Activated CD4-positive, alpha-beta T cell treated with anti-CD3 and anti-CD28 coated beads for 36 hours (primary cell): ENCODE results near the gene ARVCF. TPM values are rescaled to one million over a fixed set of nuclear protein-coding genes. Genes with fewer than 3 reads are reported as not detected.

ENCODE experiments used
- ATAC-seq: fragments of 200-7000 bp; cut with Tn5 transposase; one replicate; pipeline ENCODE4 v1.10.0; 2021; ENCODE audit warnings: mild to moderate bottlenecking, moderate library complexity
- CTCF ChIA-PET: fragments of 350-600 bp; sonication (Branson Sonifier 250); formaldehyde crosslinking; loops from one replicate; lab custom pipeline; 2021; ENCODE audit warnings: antibody characterized with exemption; lab: Charles Lee
- POLR2A ChIA-PET: fragments of 350-600 bp; sonication (Branson Sonifier 250); formaldehyde crosslinking; loops from one replicate; lab custom pipeline; 2021; ENCODE audit warnings: antibody characterized with exemption, inconsistent platforms; lab: Charles Lee
- DNase-seq: peaks from one replicate; pipeline ENCODE4 v3.0.0-alpha.2; 2020
- H3K27ac Mint-ChIP-seq: one replicate; pipeline ENCODE4 v1.8.0; 2021; ENCODE audit warnings: mixed read lengths
- H3K27me3 Mint-ChIP-seq: one replicate; pipeline ENCODE4 v1.8.0; 2021; ENCODE audit warnings: mixed read lengths
- H3K36me3 Mint-ChIP-seq: one replicate; pipeline ENCODE4 v1.8.0; 2021; ENCODE audit warnings: low read depth, mixed read lengths
- H3K4me1 Mint-ChIP-seq: one replicate; pipeline ENCODE4 v1.8.0; 2021; ENCODE audit warnings: mixed read lengths
- H3K4me3 Mint-ChIP-seq: one replicate; pipeline ENCODE4 v1.8.0; 2021; ENCODE audit warnings: mild to moderate bottlenecking, moderate library complexity, mixed read lengths
- H3K9me3 Mint-ChIP-seq: one replicate; pipeline ENCODE4 v1.8.0; 2021; ENCODE audit warnings: low read depth, mixed read lengths
- intact Hi-C, 2 experiments: fragments of 100-400 bp; cut with DNase I in 1 of 2; cut with micrococcal nuclease in 1 of 2; formaldehyde crosslinking; loops; one replicate each; pipeline versions ENCODE4 v1.14.2 to v1.15.1; 2022 to 2024; cut with DNase I, micrococcal nuclease
- total RNA-seq, 2 experiments: library from RNA; stranded (reverse); gene quantifications; one replicate each; pipeline ENCODE4 v1.2.3, GENCODE V29; 2021

Gene ARVCF
- total RNA-seq, 2 experiments from 2014 or later: 1.3 to 2.1 TPM

GRCh38 chr22:19992921-19993355, 23.7 kb downstream of the ARVCF start:
- Mint-ChIP-seq H3K9me3 (no peaks in the 10 kb centered on the region), H3K27me3 (no peaks in the 10 kb centered on the region), H3K4me1 (no peaks in the 10 kb centered on the region), H3K36me3 (no peaks in the 10 kb centered on the region), H3K27ac (no peak overlapping the region), H3K4me3 (no peak overlapping the region)
- POLR2A ChIA-PET: no interaction called here
- no peak for DNase-seq
- no peak for ATAC-seq
- intact Hi-C loops: no loop called here
- CTCF ChIA-PET: no interaction called here

- intact Hi-C loops: no loop called here
- H3K27me3 Mint-ChIP-seq: no peaks in the 10 kb centered on the region
- H3K9me3 Mint-ChIP-seq: no peaks in the 10 kb centered on the region
- ChIA-PET POLR2A (no interaction called here), CTCF (no interaction called here)
- H3K4me1 Mint-ChIP-seq: no peaks in the 10 kb centered on the region
- no peaks in the 10 kb centered on the region for H3K36me3 Mint-ChIP-seq
- no peak for ATAC-seq
- H3K4me3 Mint-ChIP-seq: no peak overlapping the region
- no peak overlapping the region for H3K27ac Mint-ChIP-seq
- DNase-seq: no peak
These were observed 24.1 kb downstream of the ARVCF start for GRCh38 chr22:19992481-19992911.

DNA sequence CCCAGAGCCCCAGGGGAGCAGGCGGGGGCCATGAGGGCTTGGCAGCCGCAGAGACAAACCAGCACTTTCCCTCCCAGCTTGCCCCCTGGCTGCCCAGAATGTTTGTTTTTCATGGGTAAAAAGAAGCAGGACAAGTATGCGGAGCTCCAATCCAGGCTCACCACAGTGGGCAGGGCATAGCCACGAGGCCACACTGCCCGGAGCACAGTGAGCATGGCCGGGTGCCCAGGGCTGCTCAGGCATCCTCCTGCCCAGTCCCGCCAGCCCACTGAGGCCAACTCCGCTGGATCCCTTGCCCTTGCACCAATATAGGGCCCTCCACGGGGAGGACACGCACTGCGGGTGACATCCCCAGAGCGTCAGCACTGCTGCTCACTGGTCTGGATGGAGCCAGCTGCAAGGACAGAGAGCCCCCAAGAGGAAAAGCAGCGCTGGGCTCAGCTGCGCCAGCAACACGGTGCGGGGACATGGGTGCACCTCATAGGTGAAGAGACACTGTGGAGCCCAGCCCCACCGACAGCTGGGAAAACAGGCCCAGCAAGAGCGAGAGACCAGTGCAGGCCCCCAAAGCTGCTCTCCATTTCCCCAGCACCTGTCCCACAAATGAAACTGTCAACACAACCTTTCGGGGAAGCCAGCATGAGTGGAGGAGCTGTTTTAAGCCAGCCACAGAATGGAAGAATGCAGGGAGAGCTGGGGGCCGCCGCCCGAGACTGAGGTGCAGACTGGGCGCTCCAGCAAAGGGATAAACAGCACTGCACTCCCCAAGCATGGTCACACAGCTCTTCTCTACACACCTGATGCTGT, 24.8 kb downstream of the ARVCF start:
- Mint-ChIP-seq H3K27ac (no peak overlapping the region), H3K4me1 (no peaks in the 10 kb centered on the region), H3K36me3 (no peaks in the 10 kb centered on the region), H3K9me3 (no peaks in the 10 kb centered on the region), H3K4me3 (no peak overlapping the region), H3K27me3 (no peaks in the 10 kb centered on the region)
- ChIA-PET POLR2A (no interaction called here), CTCF (interaction anchor here (2.1 kb wide), 1 partner anchor 21 kb away, joined by 6 read pairs; no protein-coding TSS in a partner anchor)
- intact Hi-C loops: no loop called here
- DNase-seq: no peak
- ATAC-seq: no peak

DNA sequence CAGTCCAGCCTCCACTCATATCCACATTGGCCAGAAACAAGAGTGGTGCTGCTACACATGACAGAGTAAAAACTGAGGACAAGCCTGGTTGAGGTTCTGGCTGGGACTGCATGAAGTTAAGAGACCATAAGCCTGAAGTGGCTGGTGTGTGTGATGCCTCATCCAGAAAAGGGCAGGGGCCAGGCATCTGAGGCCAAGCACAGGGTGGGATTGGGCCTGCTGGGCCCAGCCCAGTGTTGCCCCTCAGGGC, 25.3 kb downstream of the ARVCF start:
- Mint-ChIP-seq H3K27me3 (no peaks in the 10 kb centered on the region), H3K4me1 (no peaks in the 10 kb centered on the region), H3K27ac (no peak overlapping the region), H3K36me3 (no peaks in the 10 kb centered on the region), H3K4me3 (no peak overlapping the region), H3K9me3 (no peaks in the 10 kb centered on the region)
- no peak for ATAC-seq
- CTCF ChIA-PET: interaction anchor here (2.1 kb wide), 1 partner anchor 20 kb away, joined by 6 read pairs; no protein-coding TSS in a partner anchor
- POLR2A ChIA-PET: no interaction called here
- intact Hi-C loops: no loop called here
- no peak for DNase-seq

DNA sequence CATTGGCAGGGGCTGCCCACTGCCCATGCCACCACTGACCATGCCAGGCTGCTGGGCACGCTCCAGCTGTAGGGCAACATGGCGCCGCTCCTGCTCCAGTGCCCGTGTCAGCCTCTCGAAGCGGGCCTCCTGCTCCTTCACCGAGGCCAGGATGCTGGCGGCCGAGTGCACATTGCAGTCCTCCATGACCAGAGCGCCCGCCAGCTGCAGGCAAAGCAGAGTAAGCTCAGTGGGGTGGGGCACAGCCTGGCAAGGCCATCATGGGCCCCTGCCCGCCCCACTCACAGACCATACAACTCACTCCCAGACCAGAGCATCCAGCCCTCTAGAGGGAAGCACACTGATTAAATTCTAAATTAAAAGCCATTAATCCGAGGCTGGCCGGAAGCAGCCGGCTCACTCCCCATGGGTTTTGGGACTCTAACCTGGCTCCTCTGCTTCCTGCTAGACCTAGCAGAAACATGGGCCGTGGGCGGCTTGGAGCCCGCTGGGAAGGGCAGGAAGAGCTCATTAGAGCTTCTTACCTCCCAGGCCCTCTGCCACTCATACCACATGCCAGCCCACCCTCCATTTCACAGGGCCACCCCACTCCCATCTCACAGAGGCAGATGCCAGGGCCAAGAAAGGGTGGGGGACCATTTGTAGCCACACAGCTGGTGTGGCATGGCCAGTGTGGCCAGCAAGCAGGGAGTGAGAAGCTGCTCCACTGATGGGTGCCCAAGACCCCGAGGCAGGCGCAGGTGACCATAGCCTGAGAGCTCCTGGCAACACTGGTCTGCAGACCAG, 25.8 kb downstream of the ARVCF start:
- DNase-seq (no peak), ATAC-seq (no peak)
- ChIA-PET POLR2A (no interaction called here), CTCF (interaction anchor here (2.1 kb wide), 1 partner anchor 19 kb away, joined by 6 read pairs; no protein-coding TSS in a partner anchor)
- intact Hi-C loops: no loop called here
- Mint-ChIP-seq H3K36me3 (no peaks in the 10 kb centered on the region), H3K9me3 (no peaks in the 10 kb centered on the region), H3K4me3 (no peak overlapping the region), H3K27ac (no peak overlapping the region), H3K4me1 (no peaks in the 10 kb centered on the region), H3K27me3 (no peaks in the 10 kb centered on the region)

DNA sequence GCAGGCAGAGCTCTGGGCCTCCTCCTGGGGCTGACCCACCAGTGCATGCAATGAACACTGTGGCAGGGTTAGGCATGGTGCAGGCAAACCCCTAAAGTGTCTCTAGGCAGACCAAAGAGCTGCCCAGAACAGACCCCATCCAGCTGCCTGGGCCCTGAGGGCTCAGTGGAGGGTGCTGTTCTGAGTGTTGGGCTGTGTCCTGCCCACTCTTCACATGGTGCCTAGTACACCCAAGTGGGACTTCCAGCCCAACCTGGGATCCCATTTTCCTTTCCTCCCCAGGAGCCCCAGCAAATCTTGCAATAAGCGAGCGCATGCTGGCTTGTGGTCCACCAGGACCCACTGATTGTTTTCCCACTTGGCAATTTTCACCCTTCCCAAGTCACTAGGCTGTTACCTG, 26.4 kb downstream of the ARVCF start:
- no peaks in the 10 kb centered on the region for H3K36me3 Mint-ChIP-seq
- intact Hi-C loops: no loop called here
- DNase-seq (no peak), ATAC-seq (no peak)
- H3K4me3 Mint-ChIP-seq: no peak overlapping the region
- H3K27ac Mint-ChIP-seq: no peak overlapping the region
- no peaks in the 10 kb centered on the region for H3K9me3 Mint-ChIP-seq
- H3K27me3 Mint-ChIP-seq: no peaks in the 10 kb centered on the region
- no peaks in the 10 kb centered on the region for H3K4me1 Mint-ChIP-seq
- CTCF ChIA-PET: interaction anchor here (2.1 kb wide), 1 partner anchor 19 kb away, joined by 6 read pairs; no protein-coding TSS in a partner anchor
- POLR2A ChIA-PET: no interaction called here

DNA sequence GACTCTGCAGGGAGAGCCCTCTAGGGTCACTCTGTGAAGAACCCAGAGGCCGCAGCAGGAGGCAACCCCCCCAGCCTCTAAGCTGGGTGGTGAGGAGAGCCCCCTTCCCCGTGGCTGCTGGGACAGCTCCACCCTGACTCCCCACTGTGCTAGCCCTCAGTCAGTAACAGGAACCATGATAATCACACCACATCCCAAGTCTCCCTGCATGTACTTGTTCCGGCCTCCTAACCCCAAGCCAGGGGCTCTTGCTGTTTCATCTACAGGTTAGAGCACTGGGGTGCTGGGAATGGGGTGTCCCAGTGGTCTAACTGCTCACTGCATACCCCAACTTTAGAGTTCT, 26.9 kb downstream of the ARVCF start:
- ATAC-seq: no peak
- intact Hi-C loops: loop anchor here in 1 of 2 experiments (10.0 kb wide), 1 partner anchor 465 kb away; no protein-coding TSS in a partner anchor
- Mint-ChIP-seq H3K4me1 (no peaks in the 10 kb centered on the region), H3K9me3 (no peaks in the 10 kb centered on the region), H3K36me3 (no peaks in the 10 kb centered on the region), H3K27ac (no peak overlapping the region), H3K4me3 (no peak overlapping the region), H3K27me3 (no peaks in the 10 kb centered on the region)
- ChIA-PET POLR2A (no interaction called here), CTCF (interaction anchor here (2.1 kb wide), 1 partner anchor 18 kb away, joined by 6 read pairs; no protein-coding TSS in a partner anchor)
- no peak for DNase-seq

GRCh38 chr22:19988965-19989724, 27.5 kb downstream of the ARVCF start:
- POLR2A ChIA-PET: no interaction called here

DNA sequence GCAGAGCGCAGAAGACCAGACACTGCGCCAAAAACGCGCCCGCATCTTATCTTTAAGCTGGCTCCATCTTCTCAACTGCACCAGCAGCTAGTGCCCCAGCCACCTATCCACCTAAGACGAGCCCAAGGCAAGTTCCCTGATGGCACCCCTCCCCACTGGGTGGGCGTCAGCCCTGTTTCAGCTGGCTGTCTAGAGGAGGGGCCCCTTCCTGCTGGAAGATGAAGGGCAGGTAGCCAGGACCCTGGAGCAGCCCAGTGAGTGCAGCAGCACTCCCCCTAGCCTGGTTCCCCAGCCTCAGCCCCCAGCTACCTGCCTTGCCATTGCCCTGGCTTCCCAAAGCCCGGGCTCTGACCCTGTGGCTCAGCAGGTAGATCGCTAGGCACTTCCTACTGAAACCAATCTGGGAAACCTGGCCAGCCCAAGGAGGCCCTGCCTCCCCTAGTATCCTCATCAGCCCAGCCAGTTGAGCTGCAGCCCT, 28.3 kb downstream of the ARVCF start:
- H3K27ac Mint-ChIP-seq: no peak overlapping the region
- no peak overlapping the region for H3K4me3 Mint-ChIP-seq
- H3K4me1 Mint-ChIP-seq: no peaks in the 10 kb centered on the region
- POLR2A ChIA-PET: no interaction called here
- DNase-seq (no peak), ATAC-seq (no peak)
- H3K36me3 Mint-ChIP-seq: no peaks in the 10 kb centered on the region
- H3K9me3 Mint-ChIP-seq: no peaks in the 10 kb centered on the region
- intact Hi-C loops: loop anchor here in 1 of 2 experiments (10.0 kb wide), 1 partner anchor 466 kb away; no protein-coding TSS in a partner anchor
- CTCF ChIA-PET: no interaction called here
- no peaks in the 10 kb centered on the region for H3K27me3 Mint-ChIP-seq

More at GRCh38 chr22:19988965-19989724, 27.5 kb downstream of the ARVCF start:
- H3K36me3 Mint-ChIP-seq: no peaks in the 10 kb centered on the region
- H3K27ac Mint-ChIP-seq: no peak overlapping the region
- no peak overlapping the region for H3K4me3 Mint-ChIP-seq
- no peaks in the 10 kb centered on the region for H3K9me3 Mint-ChIP-seq
- no peaks in the 10 kb centered on the region for H3K4me1 Mint-ChIP-seq
- H3K27me3 Mint-ChIP-seq: no peaks in the 10 kb centered on the region
- ATAC-seq: no peak
- no peak for DNase-seq
- intact Hi-C loops: loop anchor here in 1 of 2 experiments (10.0 kb wide), 1 partner anchor 466 kb away; no protein-coding TSS in a partner anchor
- CTCF ChIA-PET: interaction anchor here (0.6 to 2.1 kb wide), 2 partner anchors 18 to 56 kb away, joined by 3 to 6 read pairs; no protein-coding TSS in a partner anchor

- no peaks in the 10 kb centered on the region for H3K9me3 Mint-ChIP-seq
- H3K4me1 Mint-ChIP-seq: no peaks in the 10 kb centered on the region
- H3K27ac Mint-ChIP-seq: no peak overlapping the region
- no peaks in the 10 kb centered on the region for H3K27me3 Mint-ChIP-seq
- ATAC-seq (no peak), DNase-seq (no peak)
- intact Hi-C loops: loop anchor here in 1 of 2 experiments (1.0 to 10.0 kb wide), 5 partner anchors 29 to 467 kb away; partner anchors contain the start of genes ARVCF, TANGO2 and ZDHHC8
- ChIA-PET CTCF (interaction anchor here (1.8 kb wide), 1 partner anchor 18 kb away, joined by 4 read pairs; no protein-coding TSS in a partner anchor), POLR2A (no interaction called here)
- H3K36me3 Mint-ChIP-seq: no peaks in the 10 kb centered on the region
- H3K4me3 Mint-ChIP-seq: peak overlapping the region; percentile 6
These were observed 29.0 kb downstream of the ARVCF start for GRCh38 chr22:19987394-19988306.
